ENCODE measurements around the gene TRMT6. TPM values are rescaled to one million over a fixed set of nuclear protein-coding genes. Genes with fewer than 3 reads are reported as not detected.

Gene TRMT6
- total and polyA plus RNA-seq, 9 of the 15 experiments (the other 6 are each of a cell fraction or from before 2014, with no cell fraction given), result 10.6 to 21.3 (median 15.6) TPM

DNA sequence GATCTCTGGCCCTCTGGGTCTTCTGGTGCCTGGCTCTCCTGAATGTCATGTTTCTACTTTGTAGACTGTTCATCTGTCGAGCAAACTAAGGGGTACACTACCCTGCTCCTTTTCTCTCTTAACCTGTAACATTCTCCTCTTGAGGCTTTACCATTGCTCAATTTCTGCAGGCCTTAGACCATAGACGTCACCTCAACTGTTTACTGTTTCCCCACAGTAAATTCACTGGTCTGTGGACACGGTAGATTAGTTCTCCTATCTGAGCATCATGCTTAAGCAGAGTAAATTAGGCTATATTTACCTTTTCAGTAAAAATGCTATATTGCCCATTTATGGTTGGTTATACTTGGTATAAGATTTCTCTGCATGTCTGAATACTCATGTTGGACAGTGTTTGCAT is 40.6 kb upstream of the TRMT6 start:
- Histone ChIP-seq H3K4me1 (replicated peaks in 1 of 2; ENCODE audit: control insufficient read depth in 2 of 2, insufficient read depth in 2 of 2, low read length in 2 of 2) (no peaks in the 10 kb centered on the region), H3K9ac (ENCODE audit: insufficient read depth in 1 of 2, low read depth in 2 of 2, low read length in 2 of 2) (no peak overlapping the region), H3K27ac (ENCODE audit: extremely low read depth, low read depth, low read length) (no peak overlapping the region), H4K20me1 (replicated peaks; ENCODE audit: control insufficient read depth, insufficient read depth, low read length) (no peaks in the 10 kb centered on the region), H3K4me2 (ENCODE audit: insufficient read depth, low read length) (no peak overlapping the region), H3K4me3 (no peak overlapping the region), H3K79me2 (ENCODE audit: control insufficient read depth, insufficient read depth, low read length) (no peaks in the 10 kb centered on the region), H3K36me3 (ENCODE audit: control insufficient read depth, insufficient read depth, low read length) (peaks cover 76% of the 10 kb centered on the region), H2AFZ (ENCODE audit: low read depth, low read length) (no peak overlapping the region), H3K9me3 (replicated peaks; ENCODE audit: control insufficient read depth, insufficient read depth, low read depth, low read length) (no peaks in the 10 kb centered on the region), H3K9me1 (ENCODE audit: control insufficient read depth, insufficient read depth, low read length) (no peaks in the 10 kb centered on the region), H3K27me3 (ENCODE audit: control insufficient read depth in 2 of 2, insufficient read depth in 2 of 2, low read length in 2 of 2) (no peaks in the 10 kb centered on the region)
- TF ChIP-seq, protein P1, sequence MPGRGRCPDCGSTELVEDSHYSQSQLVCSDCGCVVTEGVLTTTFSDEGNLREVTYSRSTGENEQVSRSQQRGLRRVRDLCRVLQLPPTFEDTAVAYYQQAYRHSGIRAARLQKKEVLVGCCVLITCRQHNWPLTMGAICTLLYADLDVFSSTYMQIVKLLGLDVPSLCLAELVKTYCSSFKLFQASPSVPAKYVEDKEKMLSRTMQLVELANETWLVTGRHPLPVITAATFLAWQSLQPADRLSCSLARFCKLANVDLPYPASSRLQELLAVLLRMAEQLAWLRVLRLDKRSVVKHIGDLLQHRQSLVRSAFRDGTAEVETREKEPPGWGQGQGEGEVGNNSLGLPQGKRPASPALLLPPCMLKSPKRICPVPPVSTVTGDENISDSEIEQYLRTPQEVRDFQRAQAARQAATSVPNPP (IDR thresholded peaks at IDR 0.05; ENCODE audit: borderline replicate concordance, insufficient read depth, insufficient read length), result no peak
- TF ChIP-seq XRCC4 (IDR thresholded peaks at IDR 0.05; ENCODE audit: extremely low read depth, insufficient read depth, insufficient read length), result no peak
- no peak for TF ChIP-seq SMAD2 (IDR thresholded peaks at IDR 0.05; ENCODE audit: low read depth, low read length)
- TF ChIP-seq, protein P2, sequence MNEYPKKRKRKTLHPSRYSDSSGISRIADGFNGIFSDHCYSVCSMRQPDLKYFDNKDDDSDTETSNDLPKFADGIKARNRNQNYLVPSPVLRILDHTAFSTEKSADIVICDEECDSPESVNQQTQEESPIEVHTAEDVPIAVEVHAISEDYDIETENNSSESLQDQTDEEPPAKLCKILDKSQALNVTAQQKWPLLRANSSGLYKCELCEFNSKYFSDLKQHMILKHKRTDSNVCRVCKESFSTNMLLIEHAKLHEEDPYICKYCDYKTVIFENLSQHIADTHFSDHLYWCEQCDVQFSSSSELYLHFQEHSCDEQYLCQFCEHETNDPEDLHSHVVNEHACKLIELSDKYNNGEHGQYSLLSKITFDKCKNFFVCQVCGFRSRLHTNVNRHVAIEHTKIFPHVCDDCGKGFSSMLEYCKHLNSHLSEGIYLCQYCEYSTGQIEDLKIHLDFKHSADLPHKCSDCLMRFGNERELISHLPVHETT (CRISPR knock-in tag; conservative IDR thresholded peaks at IDR 0.05 in 1 of 2, IDR thresholded peaks at IDR 0.05 in 1 of 2), result no peak
- TF ChIP-seq ARID2 (IDR thresholded peaks at IDR 0.05), result no peak
- TF ChIP-seq DNMT1 (IDR thresholded peaks at IDR 0.05), result no peak
- TF ChIP-seq ZNF133 (CRISPR knock-in tag; IDR thresholded peaks at IDR 0.05), result no peak
- TF ChIP-seq ZNF444 (CRISPR knock-in tag; IDR thresholded peaks at IDR 0.05), result no peak
- TF ChIP-seq DDX20 (tag; IDR thresholded peaks at IDR 0.05; ENCODE audit: low read depth), result no peak
- TF ChIP-seq, protein P3, sequence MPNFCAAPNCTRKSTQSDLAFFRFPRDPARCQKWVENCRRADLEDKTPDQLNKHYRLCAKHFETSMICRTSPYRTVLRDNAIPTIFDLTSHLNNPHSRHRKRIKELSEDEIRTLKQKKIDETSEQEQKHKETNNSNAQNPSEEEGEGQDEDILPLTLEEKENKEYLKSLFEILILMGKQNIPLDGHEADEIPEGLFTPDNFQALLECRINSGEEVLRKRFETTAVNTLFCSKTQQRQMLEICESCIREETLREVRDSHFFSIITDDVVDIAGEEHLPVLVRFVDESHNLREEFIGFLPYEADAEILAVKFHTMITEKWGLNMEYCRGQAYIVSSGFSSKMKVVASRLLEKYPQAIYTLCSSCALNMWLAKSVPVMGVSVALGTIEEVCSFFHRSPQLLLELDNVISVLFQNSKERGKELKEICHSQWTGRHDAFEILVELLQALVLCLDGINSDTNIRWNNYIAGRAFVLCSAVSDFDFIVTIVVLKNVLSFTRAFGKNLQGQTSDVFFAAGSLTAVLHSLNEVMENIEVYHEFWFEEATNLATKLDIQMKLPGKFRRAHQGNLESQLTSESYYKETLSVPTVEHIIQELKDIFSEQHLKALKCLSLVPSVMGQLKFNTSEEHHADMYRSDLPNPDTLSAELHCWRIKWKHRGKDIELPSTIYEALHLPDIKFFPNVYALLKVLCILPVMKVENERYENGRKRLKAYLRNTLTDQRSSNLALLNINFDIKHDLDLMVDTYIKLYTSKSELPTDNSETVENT (CRISPR knock-in tag; IDR thresholded peaks at IDR 0.05), result no peak
- TF ChIP-seq RNF2 (IDR thresholded peaks at IDR 0.05), result no peak
- no peak for TF ChIP-seq ZNF324 (CRISPR knock-in tag; IDR thresholded peaks at IDR 0.05)
- TF ChIP-seq, protein P4, sequence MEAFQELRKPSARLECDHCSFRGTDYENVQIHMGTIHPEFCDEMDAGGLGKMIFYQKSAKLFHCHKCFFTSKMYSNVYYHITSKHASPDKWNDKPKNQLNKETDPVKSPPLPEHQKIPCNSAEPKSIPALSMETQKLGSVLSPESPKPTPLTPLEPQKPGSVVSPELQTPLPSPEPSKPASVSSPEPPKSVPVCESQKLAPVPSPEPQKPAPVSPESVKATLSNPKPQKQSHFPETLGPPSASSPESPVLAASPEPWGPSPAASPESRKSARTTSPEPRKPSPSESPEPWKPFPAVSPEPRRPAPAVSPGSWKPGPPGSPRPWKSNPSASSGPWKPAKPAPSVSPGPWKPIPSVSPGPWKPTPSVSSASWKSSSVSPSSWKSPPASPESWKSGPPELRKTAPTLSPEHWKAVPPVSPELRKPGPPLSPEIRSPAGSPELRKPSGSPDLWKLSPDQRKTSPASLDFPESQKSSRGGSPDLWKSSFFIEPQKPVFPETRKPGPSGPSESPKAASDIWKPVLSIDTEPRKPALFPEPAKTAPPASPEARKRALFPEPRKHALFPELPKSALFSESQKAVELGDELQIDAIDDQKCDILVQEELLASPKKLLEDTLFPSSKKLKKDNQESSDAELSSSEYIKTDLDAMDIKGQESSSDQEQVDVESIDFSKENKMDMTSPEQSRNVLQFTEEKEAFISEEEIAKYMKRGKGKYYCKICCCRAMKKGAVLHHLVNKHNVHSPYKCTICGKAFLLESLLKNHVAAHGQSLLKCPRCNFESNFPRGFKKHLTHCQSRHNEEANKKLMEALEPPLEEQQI (IDR thresholded peaks at IDR 0.05), result no peak
- TF ChIP-seq, protein P5, sequence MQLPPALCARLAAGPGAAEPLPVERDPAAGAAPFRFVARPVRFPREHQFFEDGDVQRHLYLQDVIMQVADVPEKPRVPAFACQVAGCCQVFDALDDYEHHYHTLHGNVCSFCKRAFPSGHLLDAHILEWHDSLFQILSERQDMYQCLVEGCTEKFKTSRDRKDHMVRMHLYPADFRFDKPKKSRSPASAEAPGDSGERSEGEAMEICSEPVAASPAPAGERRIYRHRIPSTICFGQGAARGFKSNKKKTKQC (CRISPR knock-in tag; IDR thresholded peaks at IDR 0.05), result no peak
- FAIRE-seq, result no peak
- ATAC-seq, result no peak
- no TSS peak for BruUV-seq (replicated peaks)
- WGBS (ENCODE audit: insufficient coverage, low coverage, missing lambda C conversion rate), result 71% methylated on average over 3 of the region's 3 CpGs
- ChIA-PET POLR2A (no interaction called here), CTCF (ENCODE audit: low intra/inter-chr PET ratio) (no interaction called here)
- no peak for DNase-seq (ENCODE audit: extremely low read depth in 1 of 4, low spot score in 3 of 4)
- in situ Hi-C loops (cut with MboI) (no loop called here), intact Hi-C loops (cut with micrococcal nuclease) (no loop called here)
